ENCODE measurements around the gene PLSCR1.

GRCh38 chr3:146537603-146538002, 6.8 kb downstream of the PLSCR1 start:
- TF ChIP-seq YY1 (IDR thresholded peaks at IDR 0.05; ENCODE audit: insufficient read depth, insufficient read length) (no peak), ZNF274 (IDR thresholded peaks at IDR 0.05; ENCODE audit: low read depth, low read length) (no peak), SUZ12 (IDR thresholded peaks at IDR 0.05; ENCODE audit: extremely low read depth, insufficient read depth, insufficient read length) (no peak)

Measured in NT2/D1 (cell line).